K562 (cell line): ENCODE measurements around the gene SLC25A1. TPM values are rescaled to one million over a fixed set of nuclear protein-coding genes. Genes with fewer than 3 reads are reported as not detected.

Source experiments
- ARID3B ChIP-seq: fragments of 250-450 bp; sonication (Bioruptor Pico); IDR thresholded peaks from 2 replicates; pipeline ENCODE4 v1.4.0; 2020; ENCODE audit warnings: borderline replicate concordance
- FOXA1 ChIP-seq: fragments of 450-650 bp; IDR thresholded peaks from 2 replicates; pipeline ENCODE4 v1.6.1; 2016; ENCODE audit warnings: mild to moderate bottlenecking, borderline replicate concordance
- KLF6 ChIP-seq: fragments of 250-450 bp; sonication (Bioruptor Pico); IDR thresholded peaks from 2 replicates; pipeline ENCODE4 v1.4.0; 2020; ENCODE audit warnings: mild to moderate bottlenecking, moderate library complexity, borderline replicate concordance
- MLX ChIP-seq, 2 experiments: fragments of 450-650 bp in 1 of 2; sonication (generic) in 1 of 2; formaldehyde crosslinking; conservative IDR thresholded peaks; 2 replicates each; pipeline versions ENCODE4 v1.4.0 to v1.8.1; 2020 to 2022; ENCODE audit warnings: mild to moderate bottlenecking in 1 of 2, missing genetic modification reagents in 1 of 2
- MXI1 ChIP-seq: IDR thresholded peaks from 2 replicates; pipeline ENCODE4 v1.6.1; 2011; ENCODE audit warnings: low read depth, mild to moderate bottlenecking, improper control_type of control experiment, low read length
- NR2C2 ChIP-seq, 2 experiments: fragments of 200-800 bp in 1 of 2; sonication (Bioruptor generic) in 1 of 2; sonication (generic) in 1 of 2; formaldehyde crosslinking in 1 of 2; IDR thresholded peaks; 2 replicates each; pipeline versions ENCODE4 v1.6.1 to v1.8.0; 2016 to 2022; ENCODE audit warnings: mild to moderate bottlenecking in 1 of 2, missing compliant biosample characterization in 1 of 2, missing genetic modification characterization in 1 of 2, missing genetic modification reagents in 1 of 2
- RHOXF2B ChIP-seq: fragments of 250-450 bp; sonication (Bioruptor Pico); conservative IDR thresholded peaks from 2 replicates; pipeline ENCODE4 v1.5.1; 2021
- SETDB1 ChIP-seq: IDR thresholded peaks from one replicate; pipeline ENCODE4 v1.6.1; 2012; ENCODE audit warnings: low read length, control low read depth, inconsistent platforms
- TBL1XR1 ChIP-seq, 2 experiments: IDR thresholded peaks; 2 replicates each; pipeline ENCODE4 v1.6.1; 2012; ENCODE audit warnings: improper control_type of control experiment in 2 of 2, low read length in 2 of 2, mild to moderate bottlenecking in 1 of 2
- ZBTB40 ChIP-seq, 2 experiments: fragments of 450-650 bp in 1 of 2; sonication (generic) in 1 of 2; formaldehyde crosslinking in 1 of 2; IDR thresholded peaks; 2 replicates each; pipeline versions ENCODE4 v1.7.1 to v1.9.0; 2016 to 2022; ENCODE audit warnings: inconsistent platforms in 1 of 2, mild to moderate bottlenecking in 1 of 2, missing genetic modification reagents in 1 of 2
- ZNF347 ChIP-seq: fragments of 450-650 bp; formaldehyde crosslinking; IDR thresholded peaks from 2 replicates; pipeline ENCODE4 v1.4.0; 2020; ENCODE audit warnings: low read depth, mild to moderate bottlenecking, moderate library complexity
- polyA plus RNA-seq, 8 experiments: library from polyadenylated mRNA; depleted of rRNA in 4 of 8; stranded (reverse) in 5 of 8; unstranded in 3 of 8; fragments of >200 nt; fragmentation: Nextera tagmentation in 2 of 8; fragmentation: Illumina TruSeq in 1 of 8; extraction: Ambion mirVana in 2 of 8; extraction: Trizol in 1 of 8; gene quantifications; 2 replicates each; pipeline versions ENCODE4 v1.2.1 to v1.2.3, GENCODE V29; 2011 to 2014; ENCODE audit warnings: inconsistent platforms in 1 of 8, missing spikeins in 1 of 8
- total RNA-seq, 7 experiments: library from RNA; depleted of rRNA in 6 of 7; stranded (reverse); fragments of >200 nt in 6 of 7; fragmentation: Illumina TruSeq in 2 of 7; extraction: Trizol in 2 of 7; gene quantifications; 2 replicates each; pipeline versions ENCODE4 v1.2.1 to v1.2.3, GENCODE V29; 2011 to 2021; ENCODE audit warnings: low replicate concordance in 1 of 7

Gene SLC25A1
- total and polyA plus RNA-seq, 9 of the 15 experiments (the other 6 are each of a cell fraction or from before 2014, with no cell fraction given): 11.0 to 408 (median 110) TPM

DNA sequence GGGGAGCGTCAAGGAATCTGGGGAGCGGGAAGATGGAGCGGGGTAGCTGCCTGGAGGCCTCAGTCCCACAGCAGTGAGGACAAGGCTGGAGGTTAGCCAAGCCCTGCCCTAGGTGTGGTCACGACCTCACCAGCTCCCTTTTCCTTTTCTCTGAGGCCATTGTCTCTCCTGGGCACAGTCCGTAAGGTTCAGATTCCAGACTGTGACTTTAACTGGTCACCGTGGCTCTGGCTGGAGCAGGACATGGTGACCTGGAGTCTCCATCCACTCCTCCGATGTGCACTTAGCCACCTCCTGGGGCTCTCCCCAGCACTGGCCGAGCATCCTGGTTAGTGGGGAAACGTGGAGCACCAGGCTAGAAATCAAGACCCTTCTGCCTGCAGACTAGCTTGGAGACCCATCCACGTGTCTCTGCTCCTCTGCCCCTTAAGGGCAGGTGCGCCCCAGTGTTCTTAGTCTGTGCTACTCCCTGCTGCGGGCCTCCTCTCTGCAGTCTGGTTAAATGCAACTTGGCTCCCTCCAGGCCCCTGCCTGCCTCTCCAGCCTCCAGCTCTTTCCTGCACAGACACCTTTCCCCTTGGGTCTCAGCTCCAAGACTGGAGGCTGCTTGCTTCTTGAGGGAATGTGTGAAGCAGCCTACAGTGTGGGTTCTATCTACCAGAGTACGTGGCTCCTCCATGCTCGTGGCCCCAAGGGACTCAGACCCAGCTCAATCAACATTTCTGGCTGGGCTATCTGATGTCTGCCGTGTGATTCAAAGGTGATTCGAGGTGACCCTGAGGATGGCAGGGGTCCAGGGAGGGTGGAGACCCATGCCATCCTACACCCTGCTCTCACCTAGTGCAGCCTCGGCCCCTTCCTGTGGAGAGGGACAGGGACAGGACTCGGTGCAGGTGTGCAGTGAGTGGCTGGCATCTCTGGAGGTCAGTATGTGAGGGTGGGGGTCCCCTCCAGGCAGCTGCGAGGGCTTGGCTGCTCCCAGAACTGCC is 5.2 kb downstream of the SLC25A1 start (continued):
- TF ChIP-seq ZBTB40 (IDR thresholded peaks at IDR 0.05): no peak
- no peak for TF ChIP-seq ZBTB40 (CRISPR knock-in tag; IDR thresholded peaks at IDR 0.05)
- peak; percentile 95 for TF ChIP-seq SETDB1
- TF ChIP-seq ARID3B (CRISPR knock-in tag): no peak
- no peak; a peak in 1 of 4 replicates for TF ChIP-seq TBL1XR1 (IDR thresholded peaks at IDR 0.05; ENCODE audit: low read length in 2 of 2)
- no peak for TF ChIP-seq MXI1
- no peak for TF ChIP-seq ZNF347
- TF ChIP-seq FOXA1: no peak
- no peak for TF ChIP-seq KLF6 (CRISPR knock-in tag)
- TF ChIP-seq MLX (CRISPR knock-in tag; conservative IDR thresholded peaks at IDR 0.05): 0 out of 4 replicates have a peak, but pooled peaks of 1 of the 2 experiments have one; percentile 38
- TF ChIP-seq NR2C2 (CRISPR knock-in tag; IDR thresholded peaks at IDR 0.05): no peak
- no peak for TF ChIP-seq NR2C2 (tag; IDR thresholded peaks at IDR 0.05)
- TF ChIP-seq RHOXF2B (CRISPR knock-in tag): no peak
